Neural crest cell (in vitro differentiated cells): ENCODE measurements around the gene ATP1A1. TPM values are rescaled to one million over a fixed set of nuclear protein-coding genes. Genes with fewer than 3 reads are reported as not detected.

Experiments
- DNase-seq: peaks from one replicate; pipeline ENCODE4 v3.0.0; 2021; ENCODE audit warnings: low read depth, mixed read lengths, low spot score
- H3K27ac Mint-ChIP-seq: one replicate; pipeline ENCODE4 v1.8.0; 2021; ENCODE audit warnings: mild to moderate bottlenecking, mixed read lengths; ENCODE audit not compliant: unreplicated experiment
- H3K27me3 Mint-ChIP-seq: 2 replicates; pipeline ENCODE4 v1.8.0; 2021; ENCODE audit warnings: low read depth, mild to moderate bottlenecking, mixed read lengths
- H3K36me3 Mint-ChIP-seq: 2 replicates; pipeline ENCODE4 v1.8.0; 2021; ENCODE audit warnings: low read depth, mild to moderate bottlenecking, mixed read lengths
- H3K4me1 Mint-ChIP-seq: 2 replicates; pipeline ENCODE4 v1.8.0; 2021; ENCODE audit warnings: mixed read lengths
- H3K4me3 Mint-ChIP-seq: one replicate; pipeline ENCODE4 v1.8.0; 2021; ENCODE audit warnings: mild to moderate bottlenecking, mixed read lengths
- H3K9me3 Mint-ChIP-seq: 2 replicates; pipeline ENCODE4 v1.8.0; 2021; ENCODE audit warnings: mixed read lengths
- total RNA-seq: library from RNA; stranded (reverse); gene quantifications from 2 replicates; pipeline ENCODE4 v1.2.1, GENCODE V29; 2021
- TF ChIP-seq, protein P1 (sequence below): fragments of 200-600 bp; sonication (generic); conservative IDR thresholded peaks from 2 replicates; pipeline ENCODE4 v1.5.0; 2021; ENCODE audit warnings: antibody characterized with exemption, mild to moderate bottlenecking

Gene ATP1A1
- total RNA-seq, 1 donor from 2014 or later, result 176 TPM

GRCh38 chr1:116351914-116352313 is 21.1 kb upstream of the ATP1A1 start:
- no peak overlapping the region for H3K27ac Mint-ChIP-seq
- H3K4me1 Mint-ChIP-seq, result peaks cover 21% of the 10 kb centered on the region
- peaks cover 3% of the 10 kb centered on the region for H3K9me3 Mint-ChIP-seq
- DNase-seq, result no peak
- H3K4me3 Mint-ChIP-seq, result no peak overlapping the region
- TF ChIP-seq, protein P1, sequence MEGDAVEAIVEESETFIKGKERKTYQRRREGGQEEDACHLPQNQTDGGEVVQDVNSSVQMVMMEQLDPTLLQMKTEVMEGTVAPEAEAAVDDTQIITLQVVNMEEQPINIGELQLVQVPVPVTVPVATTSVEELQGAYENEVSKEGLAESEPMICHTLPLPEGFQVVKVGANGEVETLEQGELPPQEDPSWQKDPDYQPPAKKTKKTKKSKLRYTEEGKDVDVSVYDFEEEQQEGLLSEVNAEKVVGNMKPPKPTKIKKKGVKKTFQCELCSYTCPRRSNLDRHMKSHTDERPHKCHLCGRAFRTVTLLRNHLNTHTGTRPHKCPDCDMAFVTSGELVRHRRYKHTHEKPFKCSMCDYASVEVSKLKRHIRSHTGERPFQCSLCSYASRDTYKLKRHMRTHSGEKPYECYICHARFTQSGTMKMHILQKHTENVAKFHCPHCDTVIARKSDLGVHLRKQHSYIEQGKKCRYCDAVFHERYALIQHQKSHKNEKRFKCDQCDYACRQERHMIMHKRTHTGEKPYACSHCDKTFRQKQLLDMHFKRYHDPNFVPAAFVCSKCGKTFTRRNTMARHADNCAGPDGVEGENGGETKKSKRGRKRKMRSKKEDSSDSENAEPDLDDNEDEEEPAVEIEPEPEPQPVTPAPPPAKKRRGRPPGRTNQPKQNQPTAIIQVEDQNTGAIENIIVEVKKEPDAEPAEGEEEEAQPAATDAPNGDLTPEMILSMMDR, result no peak
- no peaks in the 10 kb centered on the region for H3K27me3 Mint-ChIP-seq
- no peaks in the 10 kb centered on the region for H3K36me3 Mint-ChIP-seq

DNA sequence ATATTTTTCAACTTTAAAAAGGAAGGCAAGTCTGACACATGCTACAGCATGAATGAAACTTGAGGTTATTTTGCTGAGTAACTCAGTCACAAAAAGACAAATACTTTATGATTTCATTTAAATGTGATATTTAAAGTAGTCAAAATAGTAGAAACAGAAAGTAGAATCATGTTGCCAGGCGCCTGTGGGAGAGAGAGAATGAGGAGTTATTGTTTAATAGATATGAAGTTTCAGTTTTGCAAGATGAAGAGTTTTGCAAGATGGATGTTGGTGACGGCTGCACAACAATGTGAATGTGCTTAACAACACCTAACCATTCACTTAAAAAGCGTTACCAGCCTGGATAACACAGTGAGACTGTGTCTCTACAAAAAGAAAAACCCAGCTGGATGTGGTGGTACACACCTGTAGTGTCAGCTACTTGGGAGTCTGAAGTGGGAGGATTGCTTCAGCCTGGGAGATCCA is 20.7 kb upstream of the ATP1A1 start:
- Mint-ChIP-seq H3K4me3 (no peak overlapping the region), H3K36me3 (no peaks in the 10 kb centered on the region), H3K9me3 (peaks cover 3% of the 10 kb centered on the region), H3K27ac (no peak overlapping the region), H3K4me1 (peaks cover 19% of the 10 kb centered on the region), H3K27me3 (no peaks in the 10 kb centered on the region)
- no peak for DNase-seq
- TF ChIP-seq, protein P1, result no peak

DNA sequence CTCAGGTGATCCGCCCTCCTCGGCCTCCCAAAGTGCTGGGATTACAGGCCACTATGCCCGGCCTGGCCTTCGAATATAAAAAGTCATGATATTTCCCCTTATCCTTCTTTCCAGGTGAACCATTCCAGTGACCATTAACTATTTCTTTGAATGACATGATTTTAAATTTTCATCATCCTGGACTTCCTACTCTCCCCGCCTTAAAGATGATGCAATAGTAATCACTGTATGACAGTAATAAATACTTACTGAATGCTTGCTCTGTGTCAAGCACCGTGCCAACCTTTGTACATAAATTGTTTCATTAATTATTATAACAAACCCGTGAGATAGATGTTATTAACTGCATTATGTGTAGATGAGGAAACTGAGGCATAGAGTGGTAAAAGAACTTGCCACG is 19.9 kb upstream of the ATP1A1 start:
- no peak for DNase-seq
- Mint-ChIP-seq H3K27me3 (no peaks in the 10 kb centered on the region), H3K4me1 (peaks cover 15% of the 10 kb centered on the region), H3K9me3 (peaks cover 3% of the 10 kb centered on the region), H3K36me3 (no peaks in the 10 kb centered on the region), H3K27ac (no peak overlapping the region), H3K4me3 (no peak overlapping the region)
- TF ChIP-seq, protein P1, result no peak

DNA sequence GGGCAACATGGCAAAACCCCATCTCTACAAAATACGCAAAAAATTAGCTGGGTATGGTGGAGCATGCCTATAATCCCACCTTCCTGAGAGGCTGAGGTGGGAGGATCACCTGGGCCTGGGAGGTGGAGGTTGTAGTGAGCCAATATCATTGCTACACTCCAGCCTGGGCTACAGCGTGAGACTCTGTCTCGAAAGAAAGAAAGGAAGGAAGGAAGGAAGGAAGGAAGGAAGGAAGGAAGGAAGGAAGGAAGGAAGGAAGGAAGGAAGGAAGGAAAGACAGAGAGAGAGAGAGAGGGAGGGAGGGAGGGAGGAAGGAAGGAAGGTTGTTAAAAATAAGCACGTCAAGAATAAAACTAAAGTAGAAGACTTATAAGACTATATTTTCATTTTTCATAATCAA is 17.0 kb upstream of the ATP1A1 start:
- H3K4me3 Mint-ChIP-seq, result no peak overlapping the region
- no peaks in the 10 kb centered on the region for H3K36me3 Mint-ChIP-seq
- peaks cover 11% of the 10 kb centered on the region for H3K4me1 Mint-ChIP-seq
- TF ChIP-seq, protein P1, result no peak
- no peak overlapping the region for H3K27ac Mint-ChIP-seq
- no peaks in the 10 kb centered on the region for H3K27me3 Mint-ChIP-seq
- no peak for DNase-seq
- no peaks in the 10 kb centered on the region for H3K9me3 Mint-ChIP-seq

- no peaks in the 10 kb centered on the region for H3K36me3 Mint-ChIP-seq
- no peaks in the 10 kb centered on the region for H3K9me3 Mint-ChIP-seq
- no peak overlapping the region for H3K4me3 Mint-ChIP-seq
- H3K4me1 Mint-ChIP-seq, result peaks cover 11% of the 10 kb centered on the region
- DNase-seq, result no peak
- no peaks in the 10 kb centered on the region for H3K27me3 Mint-ChIP-seq
- H3K27ac Mint-ChIP-seq, result peak overlapping the region; percentile 69
- TF ChIP-seq, protein P1, result no peak
These were observed 16.4 kb upstream of the ATP1A1 start for GRCh38 chr1:116356673-116357072.

DNA sequence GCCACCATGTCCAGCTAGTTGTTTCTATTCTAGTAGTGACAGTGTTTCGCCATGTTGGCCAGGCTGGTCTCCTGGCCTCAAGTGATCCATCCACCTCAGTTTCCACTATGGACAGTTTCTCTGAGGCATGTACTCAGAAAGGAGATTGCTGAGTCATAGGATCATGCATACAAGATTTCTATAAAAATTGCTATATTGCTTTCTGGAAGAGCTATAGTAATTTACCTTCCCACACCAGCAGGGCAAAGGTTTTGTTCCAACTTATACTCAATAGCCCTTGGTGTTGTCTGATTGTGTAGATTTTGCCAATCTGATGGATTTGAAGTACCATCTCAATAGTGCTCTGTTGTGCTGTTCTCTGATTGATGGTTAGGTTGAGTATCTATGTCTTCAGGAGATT is 15.6 kb upstream of the ATP1A1 start:
- no peak for DNase-seq
- no peak overlapping the region for H3K27ac Mint-ChIP-seq
- no peaks in the 10 kb centered on the region for H3K36me3 Mint-ChIP-seq
- TF ChIP-seq, protein P1, result no peak
- no peaks in the 10 kb centered on the region for H3K9me3 Mint-ChIP-seq
- peaks cover 11% of the 10 kb centered on the region for H3K4me1 Mint-ChIP-seq
- no peak overlapping the region for H3K4me3 Mint-ChIP-seq
- H3K27me3 Mint-ChIP-seq, result no peaks in the 10 kb centered on the region
